Measurements from ENCODE around the gene USP10.

- no peak for TF ChIP-seq CTCF (conservative IDR thresholded peaks at IDR 0.05 in 1 of 2, IDR thresholded peaks at IDR 0.05 in 1 of 2; ENCODE audit: extremely low read depth in 1 of 2, insufficient read depth in 1 of 2, low read depth in 1 of 2, low read length in 2 of 2)
- no peak for TF ChIP-seq EZH2 (IDR thresholded peaks at IDR 0.05; ENCODE audit: borderline replicate concordance, low read length)
These were observed 63.8 kb downstream of the USP10 start for GRCh38 chr16:84763629-84764028.

Data from mammary epithelial cell (primary cell).